Activated T-cell treated with anti-CD3 and anti-CD28 coated beads for 1 hour (primary cell): ENCODE results near the gene DCAKD.

Experiments used
- DNase-seq: peaks from one replicate; pipeline ENCODE4 v3.0.0-alpha.2; 2020; ENCODE audit warnings: low read depth

DCAKD gene

GRCh38 chr17:45004388-45004787, 47.0 kb downstream of the DCAKD start:
- DNase-seq: no peak

- no peak for DNase-seq
Observed at GRCh38 chr17:45003877-45004276, 47.6 kb downstream of the DCAKD start.

- no peak for DNase-seq
Observed at GRCh38 chr17:45001310-45001709, 50.1 kb downstream of the DCAKD start.

- DNase-seq: no peak
Observed at GRCh38 chr17:44999433-44999832, 52.0 kb downstream of the DCAKD start.

- no peak for DNase-seq
Observed at GRCh38 chr17:44998646-44999045, 52.8 kb downstream of the DCAKD start.

GRCh38 chr17:44997733-44998520, 53.5 kb downstream of the DCAKD start:
- DNase-seq: no peak

- DNase-seq: no peak
Observed at GRCh38 chr17:44996304-44996703, 55.1 kb downstream of the DCAKD start.

- DNase-seq: no peak
Observed at GRCh38 chr17:44995436-44996001, 55.9 kb downstream of the DCAKD start.

GRCh38 chr17:44992242-44992939, 59.0 kb downstream of the DCAKD start:
- no peak for DNase-seq

- DNase-seq: no peak
Observed at GRCh38 chr17:44990994-44991393, 60.4 kb downstream of the DCAKD start.

- DNase-seq: no peak
Observed at GRCh38 chr17:44989552-44990138, 61.8 kb downstream of the DCAKD start.

GRCh38 chr17:44988044-44988942, 63.1 kb downstream of the DCAKD start:
- DNase-seq: no peak

GRCh38 chr17:44983563-44983962, 67.9 kb downstream of the DCAKD start:
- DNase-seq: no peak

- DNase-seq: no peak
Observed at GRCh38 chr17:44982113-44982702, 69.2 kb downstream of the DCAKD start.

GRCh38 chr17:44981221-44981968, 70.0 kb downstream of the DCAKD start:
- DNase-seq: no peak

GRCh38 chr17:44979426-44979995, 71.9 kb downstream of the DCAKD start:
- no peak for DNase-seq

- DNase-seq: no peak
Observed at GRCh38 chr17:44978807-44979206, 72.6 kb downstream of the DCAKD start.

GRCh38 chr17:44977814-44978550, 73.5 kb downstream of the DCAKD start:
- DNase-seq: no peak

GRCh38 chr17:44977065-44977464, 74.4 kb downstream of the DCAKD start:
- DNase-seq: no peak

- no peak for DNase-seq
Observed at GRCh38 chr17:44976206-44976605, 75.2 kb downstream of the DCAKD start.
